ENCODE measurements around the gene OR51S1.
A peak's percentile ranks its signal among the peaks of the same experiment; 100 is the strongest.

The OR51S1 gene, protein sequence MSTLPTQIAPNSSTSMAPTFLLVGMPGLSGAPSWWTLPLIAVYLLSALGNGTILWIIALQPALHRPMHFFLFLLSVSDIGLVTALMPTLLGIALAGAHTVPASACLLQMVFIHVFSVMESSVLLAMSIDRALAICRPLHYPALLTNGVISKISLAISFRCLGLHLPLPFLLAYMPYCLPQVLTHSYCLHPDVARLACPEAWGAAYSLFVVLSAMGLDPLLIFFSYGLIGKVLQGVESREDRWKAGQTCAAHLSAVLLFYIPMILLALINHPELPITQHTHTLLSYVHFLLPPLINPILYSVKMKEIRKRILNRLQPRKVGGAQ

GRCh38 chr11:4848908-4849532 lies at the start of gene OR51S1:
Gene OR51S1, minus strand, starts transcription at chr11:4849208. Its CDS starts 0 bp downstream, at chr11:4849208.
- TF ChIP-seq, protein P1, sequence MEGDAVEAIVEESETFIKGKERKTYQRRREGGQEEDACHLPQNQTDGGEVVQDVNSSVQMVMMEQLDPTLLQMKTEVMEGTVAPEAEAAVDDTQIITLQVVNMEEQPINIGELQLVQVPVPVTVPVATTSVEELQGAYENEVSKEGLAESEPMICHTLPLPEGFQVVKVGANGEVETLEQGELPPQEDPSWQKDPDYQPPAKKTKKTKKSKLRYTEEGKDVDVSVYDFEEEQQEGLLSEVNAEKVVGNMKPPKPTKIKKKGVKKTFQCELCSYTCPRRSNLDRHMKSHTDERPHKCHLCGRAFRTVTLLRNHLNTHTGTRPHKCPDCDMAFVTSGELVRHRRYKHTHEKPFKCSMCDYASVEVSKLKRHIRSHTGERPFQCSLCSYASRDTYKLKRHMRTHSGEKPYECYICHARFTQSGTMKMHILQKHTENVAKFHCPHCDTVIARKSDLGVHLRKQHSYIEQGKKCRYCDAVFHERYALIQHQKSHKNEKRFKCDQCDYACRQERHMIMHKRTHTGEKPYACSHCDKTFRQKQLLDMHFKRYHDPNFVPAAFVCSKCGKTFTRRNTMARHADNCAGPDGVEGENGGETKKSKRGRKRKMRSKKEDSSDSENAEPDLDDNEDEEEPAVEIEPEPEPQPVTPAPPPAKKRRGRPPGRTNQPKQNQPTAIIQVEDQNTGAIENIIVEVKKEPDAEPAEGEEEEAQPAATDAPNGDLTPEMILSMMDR (IDR thresholded peaks at IDR 0.05; ENCODE audit: control insufficient read depth, extremely low read depth, insufficient read depth) = no peak
- no peak within 1 kb of the TSS for H3K4me3 ChIP-seq (ENCODE audit: low read depth, low read length)
- no peak for DNase-seq (ENCODE audit: low read depth)

GRCh38 chr11:4891996-4892640 lies 43.1 kb upstream of the OR51S1 start:
- peak; percentile 2 for DNase-seq (ENCODE audit: low read depth)
- TF ChIP-seq, protein P1 (IDR thresholded peaks at IDR 0.05; ENCODE audit: control insufficient read depth, extremely low read depth, insufficient read depth) = no peak
- no peak overlapping the region for H3K4me3 ChIP-seq (ENCODE audit: low read depth, low read length)

GRCh38 chr11:4890279-4890678 lies 41.3 kb upstream of the OR51S1 start:
- no peak for DNase-seq (ENCODE audit: low read depth)
- TF ChIP-seq, protein P1 (IDR thresholded peaks at IDR 0.05; ENCODE audit: control insufficient read depth, extremely low read depth, insufficient read depth) = no peak

GRCh38 chr11:4887591-4887990 lies 38.6 kb upstream of the OR51S1 start:
- no peak for DNase-seq (ENCODE audit: low read depth)
- no peak overlapping the region for H3K4me3 ChIP-seq (ENCODE audit: low read depth, low read length)
- TF ChIP-seq, protein P1 (IDR thresholded peaks at IDR 0.05; ENCODE audit: control insufficient read depth, extremely low read depth, insufficient read depth) = no peak

More at GRCh38 chr11:4890279-4890678, 41.3 kb upstream of the OR51S1 start:
- no peak overlapping the region for H3K4me3 ChIP-seq (ENCODE audit: low read depth, low read length)

DNA sequence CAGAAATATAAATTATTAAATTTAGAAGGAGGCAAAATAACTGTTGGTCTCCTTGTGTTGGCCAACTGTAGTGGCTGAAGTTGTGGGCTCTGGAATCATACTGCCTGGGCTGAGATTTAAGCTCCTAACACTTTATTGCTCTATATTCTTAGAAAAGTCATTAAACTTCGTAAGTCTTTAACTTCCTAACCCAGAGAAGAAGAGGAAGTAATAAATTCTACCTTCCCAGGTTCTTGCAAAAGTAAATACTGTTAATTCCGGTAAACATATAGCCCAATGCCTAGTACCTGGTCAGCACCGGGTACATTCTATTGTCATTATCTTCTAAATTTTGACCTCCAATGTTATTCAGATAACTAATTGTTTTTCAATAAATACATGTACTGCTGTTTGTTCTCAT lies 37.2 kb upstream of the OR51S1 start:
- no peak overlapping the region for H3K4me3 ChIP-seq (ENCODE audit: low read depth, low read length)
- DNase-seq (ENCODE audit: low read depth) = peak; percentile 15
- TF ChIP-seq, protein P1 (IDR thresholded peaks at IDR 0.05; ENCODE audit: control insufficient read depth, extremely low read depth, insufficient read depth) = no peak

DNA sequence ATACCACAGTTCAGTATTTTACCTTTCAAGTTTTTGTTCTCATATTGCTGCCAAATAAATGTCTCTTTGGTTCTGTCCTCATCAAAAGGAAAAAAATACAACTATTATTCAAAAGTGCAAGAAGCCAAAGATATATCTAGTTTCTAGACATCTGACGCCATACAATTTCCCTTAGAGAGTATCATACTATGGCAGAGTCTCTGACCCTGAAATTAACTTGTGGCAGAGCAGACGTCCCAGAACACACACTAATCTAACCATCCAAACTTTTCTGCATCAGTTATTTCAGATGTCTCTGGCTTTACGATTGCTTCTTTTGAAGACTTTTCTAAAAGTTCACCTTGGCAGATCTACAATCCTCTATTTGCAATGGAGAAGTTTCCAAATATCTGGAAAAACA lies 35.4 kb upstream of the OR51S1 start:
- DNase-seq (ENCODE audit: low read depth) = no peak
- no peak overlapping the region for H3K4me3 ChIP-seq (ENCODE audit: low read depth, low read length)
- TF ChIP-seq, protein P1 (IDR thresholded peaks at IDR 0.05; ENCODE audit: control insufficient read depth, extremely low read depth, insufficient read depth) = no peak
